ENCODE results near the gene KIF6.

The KIF6 gene

GRCh38 chr6:39599973-39600372, 125.2 kb downstream of the KIF6 start:
- Histone ChIP-seq H3K4me2 (ENCODE audit: low read length) (no peak overlapping the region), H3K36me3 (ENCODE audit: control insufficient read depth, insufficient read depth, low read length) (no peaks in the 10 kb centered on the region), H2AFZ (no peak overlapping the region), H3K4me1 (no peaks in the 10 kb centered on the region), H3K27ac (no peak overlapping the region), H3K27me3 (ENCODE audit: control insufficient read depth, insufficient read depth, low read length) (no peaks in the 10 kb centered on the region), H3K9me3 (ENCODE audit: control insufficient read depth, low read length) (no peaks in the 10 kb centered on the region), H3K9ac (no peak overlapping the region), H3K4me3 (ENCODE audit: low read depth, low read length) (no peak overlapping the region), H3K79me2 (no peaks in the 10 kb centered on the region)
- no peak for TF ChIP-seq CTCF (IDR thresholded peaks at IDR 0.05)

DNA sequence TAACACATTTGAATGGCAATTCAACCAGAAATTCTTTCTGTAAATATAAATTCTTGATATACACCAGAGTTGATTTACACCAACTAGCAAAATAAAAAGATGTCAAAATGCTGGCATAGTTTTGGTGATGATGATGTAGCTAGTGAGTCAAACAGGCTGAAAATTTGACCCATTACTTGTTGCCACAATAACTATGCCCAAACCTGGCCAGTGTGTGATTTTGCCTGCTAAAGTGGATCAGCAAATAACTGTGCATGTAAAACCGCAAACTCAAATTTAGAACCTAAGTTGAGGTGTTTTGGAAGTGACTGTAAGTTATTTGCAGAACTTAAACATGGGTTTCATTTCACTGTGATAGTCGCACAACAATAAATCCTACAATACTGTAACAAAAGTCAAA, 125.9 kb downstream of the KIF6 start:
- TF ChIP-seq CTCF (IDR thresholded peaks at IDR 0.05) = no peak
- H3K9me3 ChIP-seq (ENCODE audit: control insufficient read depth, low read length) = no peaks in the 10 kb centered on the region
- no peaks in the 10 kb centered on the region for H3K36me3 ChIP-seq (ENCODE audit: control insufficient read depth, insufficient read depth, low read length)
- H3K79me2 ChIP-seq = no peaks in the 10 kb centered on the region
- H3K27me3 ChIP-seq (ENCODE audit: control insufficient read depth, insufficient read depth, low read length) = no peaks in the 10 kb centered on the region
- H2AFZ ChIP-seq = no peak overlapping the region
- H3K27ac ChIP-seq = no peak overlapping the region
- no peak overlapping the region for H3K4me3 ChIP-seq (ENCODE audit: low read depth, low read length)
- no peak overlapping the region for H3K4me2 ChIP-seq (ENCODE audit: low read length)
- H3K4me1 ChIP-seq = no peaks in the 10 kb centered on the region
- H3K9ac ChIP-seq = no peak overlapping the region

GRCh38 chr6:39594285-39594684, 130.9 kb downstream of the KIF6 start:
- TF ChIP-seq CTCF (IDR thresholded peaks at IDR 0.05) = no peak
- peaks cover 3% of the 10 kb centered on the region for H3K4me1 ChIP-seq
- H3K27ac ChIP-seq = no peak overlapping the region
- no peaks in the 10 kb centered on the region for H3K36me3 ChIP-seq (ENCODE audit: control insufficient read depth, insufficient read depth, low read length)
- H2AFZ ChIP-seq = no peak overlapping the region
- no peaks in the 10 kb centered on the region for H3K27me3 ChIP-seq (ENCODE audit: control insufficient read depth, insufficient read depth, low read length)
- no peak overlapping the region for H3K9ac ChIP-seq
- H3K9me3 ChIP-seq (ENCODE audit: control insufficient read depth, low read length) = no peaks in the 10 kb centered on the region
- H3K4me3 ChIP-seq (ENCODE audit: low read depth, low read length) = no peak overlapping the region
- H3K4me2 ChIP-seq (ENCODE audit: low read length) = no peak overlapping the region
- no peaks in the 10 kb centered on the region for H3K79me2 ChIP-seq

DNA sequence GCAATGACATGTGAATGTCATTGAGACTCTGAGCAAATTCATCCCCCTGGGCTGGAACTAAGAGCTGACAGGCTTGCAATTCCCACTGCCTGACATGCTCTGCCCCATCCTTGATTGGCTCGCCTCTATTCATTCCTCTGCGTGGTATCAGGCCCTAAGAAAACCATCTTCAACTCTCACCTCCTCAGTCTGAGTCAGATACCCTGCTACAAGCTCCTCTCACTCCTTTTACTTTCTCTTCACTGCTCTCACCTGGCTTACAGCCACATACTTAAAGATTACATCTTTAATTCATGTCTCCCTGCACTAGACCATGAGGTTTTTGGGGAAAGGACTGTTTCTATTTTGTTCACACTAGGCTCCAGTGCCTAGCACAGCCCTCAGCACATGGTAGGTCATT, 131.6 kb downstream of the KIF6 start:
- H3K27ac ChIP-seq = no peak overlapping the region
- H3K9ac ChIP-seq = no peak overlapping the region
- no peak overlapping the region for H3K4me3 ChIP-seq (ENCODE audit: low read depth, low read length)
- no peak overlapping the region for H2AFZ ChIP-seq
- no peak for TF ChIP-seq CTCF (IDR thresholded peaks at IDR 0.05)
- no peaks in the 10 kb centered on the region for H3K79me2 ChIP-seq
- H3K4me1 ChIP-seq = peaks cover 3% of the 10 kb centered on the region
- no peaks in the 10 kb centered on the region for H3K9me3 ChIP-seq (ENCODE audit: control insufficient read depth, low read length)
- no peak overlapping the region for H3K4me2 ChIP-seq (ENCODE audit: low read length)
- no peaks in the 10 kb centered on the region for H3K36me3 ChIP-seq (ENCODE audit: control insufficient read depth, insufficient read depth, low read length)
- H3K27me3 ChIP-seq (ENCODE audit: control insufficient read depth, insufficient read depth, low read length) = no peaks in the 10 kb centered on the region

DNA sequence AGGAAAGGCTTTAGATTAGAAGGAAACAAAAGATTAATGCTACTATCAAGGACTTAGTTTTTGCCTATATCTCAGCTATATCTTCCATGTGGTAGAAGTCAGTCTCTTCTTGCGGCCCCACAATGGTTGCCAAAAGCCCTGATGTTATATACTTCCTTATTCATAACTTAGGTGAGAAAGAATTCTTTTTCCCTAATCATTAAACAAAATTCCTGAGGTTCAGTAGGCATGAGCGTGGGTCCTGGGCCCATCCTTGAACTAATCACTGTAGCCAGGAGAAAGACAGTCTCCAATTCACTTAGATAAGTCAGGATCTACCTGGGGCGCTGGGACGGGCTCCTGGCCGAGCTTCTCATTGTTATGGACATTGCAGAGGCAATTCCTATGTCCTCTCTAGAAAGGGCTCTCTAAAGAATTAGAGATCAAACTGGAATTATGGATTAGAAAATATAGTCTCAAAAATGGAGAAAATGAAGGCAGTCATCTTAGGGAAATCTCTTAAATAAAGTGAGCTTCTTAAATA, 134.3 kb downstream of the KIF6 start:
- H3K4me2 ChIP-seq (ENCODE audit: low read length) = no peak overlapping the region
- peaks cover 3% of the 10 kb centered on the region for H3K4me1 ChIP-seq
- H2AFZ ChIP-seq = no peak overlapping the region
- H3K27me3 ChIP-seq (ENCODE audit: control insufficient read depth, insufficient read depth, low read length) = no peaks in the 10 kb centered on the region
- no peak overlapping the region for H3K4me3 ChIP-seq (ENCODE audit: low read depth, low read length)
- H3K27ac ChIP-seq = no peak overlapping the region
- no peaks in the 10 kb centered on the region for H3K36me3 ChIP-seq (ENCODE audit: control insufficient read depth, insufficient read depth, low read length)
- no peaks in the 10 kb centered on the region for H3K9me3 ChIP-seq (ENCODE audit: control insufficient read depth, low read length)
- no peak for TF ChIP-seq CTCF (IDR thresholded peaks at IDR 0.05)
- H3K79me2 ChIP-seq = no peaks in the 10 kb centered on the region
- no peak overlapping the region for H3K9ac ChIP-seq
